ENCODE data around the gene STAG3.
"Not testable (repeated sequence)": the region's sequence is repeated elsewhere in the genome, so short reads cannot be mapped to it uniquely, and the experiment has no call there.

The STAG3 gene

DNA sequence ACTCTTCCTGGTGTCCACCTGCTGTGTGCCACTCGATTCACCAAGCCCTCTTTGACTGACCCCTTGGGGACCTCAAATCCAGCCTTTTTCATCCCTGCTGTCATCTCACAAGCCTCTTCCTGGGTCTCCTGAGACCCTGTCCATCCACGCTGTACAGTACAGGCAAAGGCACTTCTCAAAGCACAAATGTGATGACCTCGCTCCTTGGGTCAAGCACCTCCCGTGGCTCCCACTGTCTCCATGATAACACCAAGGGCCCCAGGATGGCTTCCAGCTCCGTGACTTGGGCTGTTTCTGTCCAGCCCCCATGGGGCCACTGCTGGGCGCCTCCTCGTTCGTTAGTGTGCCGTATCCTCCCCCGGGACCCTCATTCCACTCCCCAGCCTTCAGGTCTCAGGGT is 70.8 kb downstream of the STAG3 start:
- DNase-seq, result no peak

DNA sequence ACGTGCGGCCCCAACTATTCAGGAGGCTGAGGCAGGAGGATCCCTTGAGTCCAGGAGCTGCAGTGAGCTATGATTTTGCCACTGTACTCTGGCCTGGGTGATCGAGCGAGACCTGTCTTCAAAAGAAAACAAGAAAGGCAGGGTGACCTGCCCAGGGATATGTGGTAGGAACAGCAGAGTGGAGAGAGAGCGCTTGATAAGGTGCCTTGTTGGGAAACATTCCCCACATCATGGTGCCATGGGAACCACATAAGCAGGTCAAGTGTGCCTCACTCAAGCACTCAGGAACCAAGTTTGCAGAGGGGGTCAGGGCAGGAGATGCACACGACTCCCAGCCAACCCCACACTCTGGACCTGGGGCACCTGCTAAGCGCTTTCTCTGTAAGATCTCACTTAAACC is 79.3 kb downstream of the STAG3 start:
- no peak for DNase-seq

DNA sequence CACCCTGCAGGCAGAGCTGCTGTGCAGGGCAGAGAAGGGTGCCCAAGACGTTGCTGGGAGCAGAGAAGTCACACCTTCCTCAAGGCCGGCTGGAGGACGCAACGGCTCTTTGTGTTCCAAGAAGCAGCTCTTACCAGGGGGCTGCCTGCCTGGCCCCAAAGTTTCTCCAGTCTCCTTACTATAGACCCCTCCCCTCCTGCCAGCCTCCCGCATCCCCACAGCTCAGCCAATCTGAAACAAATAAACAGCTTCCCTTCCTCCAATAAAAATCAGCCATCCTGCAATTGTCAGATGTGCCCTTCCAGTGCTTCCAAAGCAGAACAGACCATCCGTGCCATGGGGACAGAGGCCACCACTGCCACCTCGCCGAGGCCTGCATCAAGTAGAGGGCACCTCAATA is 82.3 kb downstream of the STAG3 start:
- DNase-seq, result not testable (repeated sequence)

DNA sequence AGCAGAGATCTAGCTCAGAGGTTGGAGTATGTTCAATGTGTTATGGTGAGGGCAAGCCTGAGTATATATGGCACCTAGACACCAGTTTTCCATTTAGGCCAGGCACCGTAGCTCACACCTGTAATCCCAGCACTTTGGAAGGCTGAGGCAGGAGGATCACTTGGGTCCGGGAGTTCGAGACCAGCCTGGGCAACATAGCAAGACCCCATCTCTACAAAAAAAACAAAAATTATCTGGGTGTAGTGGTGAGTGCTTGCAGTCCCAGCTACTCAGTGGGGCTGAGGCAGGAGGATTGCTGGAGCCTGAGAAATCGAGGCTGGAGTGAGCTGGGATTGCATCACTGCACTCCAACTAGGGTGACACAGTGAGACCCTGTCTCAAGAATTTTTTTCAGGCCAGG is 85.2 kb downstream of the STAG3 start:
- DNase-seq, result not testable (repeated sequence)
